Measurements from ENCODE around the gene TAS1R1.

TAS1R1 gene

GRCh38 chr1:6574818-6575217 lies 19.7 kb downstream of the TAS1R1 start:
- no peak for DNase-seq

- DNase-seq: no peak
These were observed 22.9 kb downstream of the TAS1R1 start for GRCh38 chr1:6577831-6578525.

GRCh38 chr1:6578624-6579373 lies 23.7 kb downstream of the TAS1R1 start:
- no peak for DNase-seq

GRCh38 chr1:6579374-6580118 lies 24.4 kb downstream of the TAS1R1 start, which contains the start of gene ZBTB48:
ZBTB48 (plus strand) TSS chr1:6579994; CDS start chr1:6580610, 616 bp downstream.
- peak; percentile 98 for DNase-seq

- DNase-seq: no peak
These were observed 25.0 kb downstream of the TAS1R1 start for GRCh38 chr1:6580119-6580592.

- DNase-seq: no peak
These were observed 25.7 kb downstream of the TAS1R1 start for GRCh38 chr1:6580593-6581409.

GRCh38 chr1:6581561-6582305 lies 26.6 kb downstream of the TAS1R1 start:
- no peak for DNase-seq

- DNase-seq: no peak
These were observed 27.3 kb downstream of the TAS1R1 start for GRCh38 chr1:6582370-6582769.

- DNase-seq: no peak
These were observed 29.3 kb downstream of the TAS1R1 start for GRCh38 chr1:6584126-6585080.

- no peak for DNase-seq
These were observed 30.1 kb downstream of the TAS1R1 start for GRCh38 chr1:6585081-6585722.

GRCh38 chr1:6585841-6586240 lies 30.7 kb downstream of the TAS1R1 start:
- no peak for DNase-seq

GRCh38 chr1:6586404-6586816 lies 31.3 kb downstream of the TAS1R1 start:
- no peak for DNase-seq

GRCh38 chr1:6587261-6588005 lies 32.3 kb downstream of the TAS1R1 start:
- DNase-seq: no peak

- no peak for DNase-seq
These were observed 33.2 kb downstream of the TAS1R1 start for GRCh38 chr1:6588128-6588892.

GRCh38 chr1:6588893-6589520 lies 33.9 kb downstream of the TAS1R1 start:
- DNase-seq: no peak

GRCh38 chr1:6590046-6590445 lies 34.9 kb downstream of the TAS1R1 start:
- no peak for DNase-seq

- no peak for DNase-seq
These were observed 36.1 kb downstream of the TAS1R1 start for GRCh38 chr1:6591222-6591621.

GRCh38 chr1:6591644-6592043 lies 36.5 kb downstream of the TAS1R1 start:
- no peak for DNase-seq
